ENCODE results near the gene IPP.

GRCh38 chr1:45772971-45773370 is 22.5 kb upstream of the IPP start:
- no peak for TF ChIP-seq FOXA1 (IDR thresholded peaks at IDR 0.05)
- no peak for TF ChIP-seq BHLHE40 (IDR thresholded peaks at IDR 0.05; ENCODE audit: borderline replicate concordance)
- no peak for TF ChIP-seq PKNOX1 (IDR thresholded peaks at IDR 0.05)

Measured in HEK293T (cell line).